ENCODE measurements around the gene S100A3.

DNA sequence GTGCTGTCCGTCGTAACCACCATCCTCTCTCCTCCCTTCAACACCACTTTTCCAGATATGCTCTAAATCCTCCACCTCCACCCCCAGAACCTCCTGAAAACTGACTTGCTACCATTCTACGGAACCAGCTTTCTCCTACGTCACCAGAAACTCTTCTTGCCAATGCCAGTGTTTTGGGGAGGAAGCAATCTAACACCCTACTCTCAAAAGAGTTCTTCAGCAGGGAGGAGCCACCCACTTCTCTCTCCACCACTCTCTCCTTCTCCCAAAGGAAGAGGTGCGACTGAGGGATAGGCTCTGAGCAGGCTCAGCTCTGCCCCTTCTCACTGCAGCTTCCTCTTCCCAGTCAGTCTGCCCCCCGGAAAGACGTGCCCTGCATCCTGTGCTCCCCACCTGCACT lies 22.6 kb upstream of the S100A3 start:
- TF ChIP-seq CTCF (IDR thresholded peaks at IDR 0.05; ENCODE audit: low read depth, low read length) (no peak), EZH2phosphoT487 (IDR thresholded peaks at IDR 0.05; ENCODE audit: low read depth) (no peak)
